HepG2 (cell line): ENCODE results near the gene GPR156. TPM values are rescaled to one million over a fixed set of nuclear protein-coding genes. Genes with fewer than 3 reads are reported as not detected.

Experiments
- ARID5B ChIP-seq: IDR thresholded peaks from 2 replicates; pipeline ENCODE4 v1.4.0; 2020; ENCODE audit warnings: mild to moderate bottlenecking, missing genetic modification reagents
- BRF2 ChIP-seq: sonication (generic); formaldehyde crosslinking; IDR thresholded peaks from 2 replicates; pipeline ENCODE4 v1.8.1; 2022; ENCODE audit warnings: mild to moderate bottlenecking, missing genetic modification reagents
- FIP1L1 ChIP-seq: fragments of 200-400 bp; formaldehyde crosslinking; IDR thresholded peaks from 2 replicates; pipeline ENCODE4 v1.6.1; 2018; ENCODE audit warnings: low read depth, mild to moderate bottlenecking, low read length, moderate library complexity, borderline replicate concordance; ENCODE audit not compliant: insufficient read depth
- HDAC1 ChIP-seq: sonication (generic); formaldehyde crosslinking; IDR thresholded peaks from 2 replicates; pipeline ENCODE4 v1.5.1; 2020; ENCODE audit warnings: mild to moderate bottlenecking, missing genetic modification reagents
- MED1 ChIP-seq: sonication (generic); formaldehyde crosslinking; IDR thresholded peaks from 2 replicates; pipeline ENCODE4 v1.4.0; 2020; ENCODE audit warnings: missing genetic modification reagents
- MXD4 ChIP-seq: IDR thresholded peaks from 2 replicates; pipeline ENCODE4 v1.6.1; 2016; ENCODE audit warnings: mild to moderate bottlenecking, missing biosample characterization, missing genetic modification reagents
- PITX1 ChIP-seq: sonication (generic); formaldehyde crosslinking; IDR thresholded peaks from 2 replicates; pipeline ENCODE4 v1.5.1; 2020; ENCODE audit warnings: mild to moderate bottlenecking, missing genetic modification reagents
- RFXAP ChIP-seq: sonication (generic); formaldehyde crosslinking; IDR thresholded peaks from 2 replicates; pipeline ENCODE4 v1.4.0; 2020; ENCODE audit warnings: missing genetic modification reagents, borderline replicate concordance
- ZBTB7B ChIP-seq: sonication (generic); formaldehyde crosslinking; IDR thresholded peaks from 2 replicates; pipeline ENCODE4 v1.4.0; 2020; ENCODE audit warnings: missing genetic modification reagents
- ZNF335 ChIP-seq: sonication (generic); formaldehyde crosslinking; IDR thresholded peaks from 2 replicates; pipeline ENCODE4 v1.4.0; 2020; ENCODE audit warnings: missing genetic modification reagents
- ZNF501 ChIP-seq: sonication (generic); formaldehyde crosslinking; IDR thresholded peaks from 2 replicates; pipeline ENCODE4 v1.5.1; 2020; ENCODE audit warnings: mild to moderate bottlenecking, moderate library complexity, missing genetic modification reagents
- ZNF503 ChIP-seq: sonication (generic); formaldehyde crosslinking; IDR thresholded peaks from 2 replicates; pipeline ENCODE4 v1.4.0; 2020; ENCODE audit warnings: missing genetic modification reagents
- ZNF580 ChIP-seq: IDR thresholded peaks from 2 replicates; pipeline ENCODE4 v1.6.1; 2016; ENCODE audit warnings: low read depth, borderline replicate concordance
- ZSCAN9 ChIP-seq: IDR thresholded peaks from 2 replicates; pipeline ENCODE4 v1.6.1; 2016; ENCODE audit warnings: borderline replicate concordance
- polyA plus RNA-seq, 8 experiments: library from polyadenylated mRNA; depleted of rRNA in 3 of 8; stranded (reverse) in 7 of 8; unstranded in 1 of 8; fragments of >200 nt; fragmentation: Illumina TruSeq in 4 of 8; extraction: Trizol in 4 of 8; gene quantifications; 2 replicates each; pipeline versions ENCODE4 v1.2.1 to v1.2.3, GENCODE V29; 2011 to 2016; ENCODE audit warnings: low read depth in 4 of 8, missing spikeins in 1 of 8, mixed read lengths in 1 of 8; ENCODE audit not compliant: insufficient read depth in 1 of 8
- total RNA-seq, 5 experiments: library from RNA; depleted of rRNA; stranded (reverse); fragments of >200 nt; fragmentation: Illumina TruSeq; extraction: Trizol; gene quantifications; 2 replicates each; pipeline ENCODE4 v1.2.3, GENCODE V29; 2016; ENCODE audit warnings: low read depth in 1 of 5

The GPR156 gene
- total and polyA plus RNA-seq, 2 of the 13 experiments (the other 11 are each of a cell fraction or from before 2014, with no cell fraction given): not detected

- TF ChIP-seq ARID5B (peak; percentile 97), ZNF503 (CRISPR knock-in tag) (peak; percentile 91), BRF2 (CRISPR knock-in tag) (peak; percentile 52; the same call in 1 of the 2 replicates), ZNF335 (CRISPR knock-in tag) (peak; percentile 70; the same call in 1 of the 2 replicates), HDAC1 (CRISPR knock-in tag) (peak; percentile 74), ZNF501 (CRISPR knock-in tag) (0 out of 2 replicates have a peak, but pooled peaks have one; percentile 55), ZSCAN9 (peak; percentile 73; the same call in 1 of the 2 replicates), ZBTB7B (CRISPR knock-in tag) (0 out of 2 replicates have a peak, but pooled peaks have one; percentile 22), MXD4 (peak; percentile 65; the same call in 1 of the 2 replicates), PITX1 (CRISPR knock-in tag) (peak; percentile 97), FIP1L1 (no peak), RFXAP (CRISPR knock-in tag) (0 out of 2 replicates have a peak, but pooled peaks have one; percentile 57), ZNF580 (CRISPR knock-in tag) (peak; percentile 69; the same call in 1 of the 2 replicates), MED1 (CRISPR knock-in tag) (peak; percentile 75)
These were observed 10.3 kb downstream of the GPR156 start (continued) for GRCh38 chr3:120274739-120275167.
